ENCODE measurements around the gene CDH11. TPM values are rescaled to one million over a fixed set of nuclear protein-coding genes. Genes with fewer than 3 reads are reported as not detected.

The CDH11 gene
- total and polyA plus RNA-seq, 2 of the 4 experiments (the other 2 are of a cell fraction) = 266 to 601 TPM

- Histone ChIP-seq H3K18ac (ENCODE audit: low read depth, low read length) (no peak overlapping the region), H3K79me1 (ENCODE audit: low read depth in 1 of 2, low read length in 2 of 2) (peaks cover 10 to 19% of the 10 kb centered on the region in 2 experiments), H3K23ac (ENCODE audit: low read depth, low read length) (peak overlapping the region; percentile 62), H3K4ac (ENCODE audit: low read depth, low read length) (no peak overlapping the region), H4K20me1 (ENCODE audit: insufficient read depth, low read length) (0 out of 2 replicates have a peak, but pooled peaks cover 9% of the 10 kb centered on the region), H3K14ac (replicated peaks; ENCODE audit: low read depth, low read length) (no peak overlapping the region), H2AK9ac (replicated peaks; ENCODE audit: low read depth, low read length, poor library complexity) (no peak overlapping the region), H3K4me3 (ENCODE audit: insufficient read depth, low read depth, low read length) (no peak overlapping the region), H3K27ac (ENCODE audit: insufficient read depth, low read length) (no peak overlapping the region), H2BK15ac (ENCODE audit: low read depth, low read length) (0 out of 3 replicates have a peak overlapping the region, but pooled peaks have one; percentile 31), H2AK5ac (ENCODE audit: low read depth, low read length) (peak overlapping the region; percentile 33; the same call in 1 of the 2 replicates), H4K91ac (ENCODE audit: insufficient read depth, low read depth, low read length) (no peak overlapping the region), H3K56ac (ENCODE audit: extremely low read depth, insufficient read depth, low read length) (no peak overlapping the region), H4K8ac (ENCODE audit: low read depth in 2 of 2, low read length in 2 of 2) (peak overlapping the region in 1 of 2 experiments; percentile 38; a peak in 2 of 4 replicates), H2BK120ac (ENCODE audit: low read depth, low read length) (peak overlapping the region; percentile 31; the same call in 1 of the 2 replicates), H3K36me3 (ENCODE audit: control insufficient read depth, insufficient read depth, low read length) (no peaks in the 10 kb centered on the region), H3K4me2 (ENCODE audit: low read depth, low read length) (peak overlapping the region; percentile 56; the same call in 1 of the 2 replicates), H4K5ac (ENCODE audit: low read depth, low read length) (no peak overlapping the region), H2AFZ (replicated peaks; ENCODE audit: low read length, poor library complexity) (no peak overlapping the region), H3K9ac (ENCODE audit: low read depth, low read length) (no peak overlapping the region), H3K4me1 (ENCODE audit: control insufficient read depth, insufficient read depth, low read length) (peaks cover 8% of the 10 kb centered on the region), H2BK5ac (ENCODE audit: low read depth, low read length, poor library complexity, severe bottlenecking) (no peak overlapping the region), H3K27me3 (ENCODE audit: control insufficient read depth, insufficient read depth, low read length) (no peaks in the 10 kb centered on the region), H2BK20ac (ENCODE audit: low read depth, low read length) (peak overlapping the region; percentile 51; the same call in 1 of the 2 replicates), H3K9me1 (ENCODE audit: insufficient read depth, low read length) (peaks cover 4% of the 10 kb centered on the region; the same call in 1 of the 2 replicates), H3K9me3 (ENCODE audit: control insufficient read depth, insufficient read depth, low read length) (no peaks in the 10 kb centered on the region)
- no CpG with 5 or more reads among the region's 2 CpGs for WGBS, 2 experiments (ENCODE audit: extremely low coverage in 2 of 2, insufficient read length in 1 of 2)
- dilution Hi-C loops (cut with HindIII; ENCODE audit: low sequenced_read_pairs, unreplicated experiment) = no loop called here
- BruUV-seq (replicated peaks) = no TSS peak
- ChIA-PET POLR2A (ENCODE audit: unreplicated experiment) (interaction anchor here (0.6 kb wide), 1 partner anchor 45 kb away, joined by 4 read pairs; no protein-coding TSS in a partner anchor), CTCF (interaction anchor here (0.6 kb wide), 1 partner anchor 67 kb away, joined by 3 read pairs; no protein-coding TSS in a partner anchor)
- in situ Hi-C loops (cut with MboI; ENCODE audit: low sequenced_read_pairs) = no loop called here
- ATAC-seq (ENCODE audit: low read depth) (no peak), DNase-seq (peak; percentile 30)
- intact Hi-C loops (cut with micrococcal nuclease) = loop anchor here (10.0 kb wide), 1 partner anchor 549 kb away; no protein-coding TSS in a partner anchor
- TF ChIP-seq CTCF (conservative IDR thresholded peaks at IDR 0.05; ENCODE audit: low read depth, low read length) (no peak), POLR2A (IDR thresholded peaks at IDR 0.05; ENCODE audit: low read depth, low read length) (no peak), RAD21 (IDR thresholded peaks at IDR 0.05; ENCODE audit: low read length) (no peak), MAFK (IDR thresholded peaks at IDR 0.05; ENCODE audit: low read depth, low read length) (no peak), USF2 (IDR thresholded peaks at IDR 0.05; ENCODE audit: low read depth, low read length) (no peak), CEBPB (IDR thresholded peaks at IDR 0.05; ENCODE audit: low read depth, low read length) (no peak)
These were observed 3.5 kb upstream of the CDH11 start for GRCh38 chr16:65125322-65125721.
